Measurements from ENCODE around the gene HSP90AB1. TPM values are rescaled to one million over a fixed set of nuclear protein-coding genes. Genes with fewer than 3 reads are reported as not detected.
A peak's percentile ranks its signal among the peaks of the same experiment; 100 is the strongest.

Gene HSP90AB1
- total and polyA plus RNA-seq, 9 of the 15 experiments (the other 6 are each of a cell fraction or from before 2014, with no cell fraction given): 1,780 to 3,358 (median 2,262) TPM

GRCh38 chr6:44247338-44248302 lies 719 bp downstream of the HSP90AB1 start (continued):
- TF ChIP-seq, protein P1, sequence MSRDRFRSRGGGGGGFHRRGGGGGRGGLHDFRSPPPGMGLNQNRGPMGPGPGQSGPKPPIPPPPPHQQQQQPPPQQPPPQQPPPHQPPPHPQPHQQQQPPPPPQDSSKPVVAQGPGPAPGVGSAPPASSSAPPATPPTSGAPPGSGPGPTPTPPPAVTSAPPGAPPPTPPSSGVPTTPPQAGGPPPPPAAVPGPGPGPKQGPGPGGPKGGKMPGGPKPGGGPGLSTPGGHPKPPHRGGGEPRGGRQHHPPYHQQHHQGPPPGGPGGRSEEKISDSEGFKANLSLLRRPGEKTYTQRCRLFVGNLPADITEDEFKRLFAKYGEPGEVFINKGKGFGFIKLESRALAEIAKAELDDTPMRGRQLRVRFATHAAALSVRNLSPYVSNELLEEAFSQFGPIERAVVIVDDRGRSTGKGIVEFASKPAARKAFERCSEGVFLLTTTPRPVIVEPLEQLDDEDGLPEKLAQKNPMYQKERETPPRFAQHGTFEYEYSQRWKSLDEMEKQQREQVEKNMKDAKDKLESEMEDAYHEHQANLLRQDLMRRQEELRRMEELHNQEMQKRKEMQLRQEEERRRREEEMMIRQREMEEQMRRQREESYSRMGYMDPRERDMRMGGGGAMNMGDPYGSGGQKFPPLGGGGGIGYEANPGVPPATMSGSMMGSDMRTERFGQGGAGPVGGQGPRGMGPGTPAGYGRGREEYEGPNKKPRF (IDR thresholded peaks at IDR 0.05; ENCODE audit: low read depth, low read length): no peak
- TF ChIP-seq SAFB2 (IDR thresholded peaks at IDR 0.05; ENCODE audit: borderline replicate concordance, low read depth, low read length, severe bottlenecking): no peak
- no peak for TF ChIP-seq POLR3A (IDR thresholded peaks at IDR 0.05; ENCODE audit: borderline replicate concordance, extremely low read depth, insufficient read depth, insufficient read length)
- TF ChIP-seq MEIS2 (IDR thresholded peaks at IDR 0.05; ENCODE audit: partially characterized antibody): peak; percentile 39
- peak; percentile 33; the same call in 1 of the 2 replicates for TF ChIP-seq CTBP1 (IDR thresholded peaks at IDR 0.05; ENCODE audit: borderline replicate concordance)
- no peak for TF ChIP-seq NFIX (CRISPR knock-in tag; IDR thresholded peaks at IDR 0.05; ENCODE audit: low read depth)
- no peak for TF ChIP-seq WHSC1 (IDR thresholded peaks at IDR 0.05; ENCODE audit: low read length)
- no peak for TF ChIP-seq FOXJ3 (CRISPR knock-in tag; IDR thresholded peaks at IDR 0.05)
- TF ChIP-seq CSDE1 (IDR thresholded peaks at IDR 0.05): no peak
- no peak for TF ChIP-seq ZFPM2 (CRISPR knock-in tag; IDR thresholded peaks at IDR 0.05)
- TF ChIP-seq PTTG1 (tag; IDR thresholded peaks at IDR 0.05; ENCODE audit: low read depth): no peak
- no peak for TF ChIP-seq NR2F6 (CRISPR knock-in tag; IDR thresholded peaks at IDR 0.05)
- TF ChIP-seq SREBF2 (CRISPR knock-in tag; IDR thresholded peaks at IDR 0.05): no peak
- TF ChIP-seq RBM39 (optimal IDR thresholded peaks at IDR 0.05; ENCODE audit: low read depth, low read length): peak; percentile 64
- TF ChIP-seq RAD51 (IDR thresholded peaks at IDR 0.05; ENCODE audit: borderline replicate concordance, low read depth): no peak
- TF ChIP-seq, protein P2, sequence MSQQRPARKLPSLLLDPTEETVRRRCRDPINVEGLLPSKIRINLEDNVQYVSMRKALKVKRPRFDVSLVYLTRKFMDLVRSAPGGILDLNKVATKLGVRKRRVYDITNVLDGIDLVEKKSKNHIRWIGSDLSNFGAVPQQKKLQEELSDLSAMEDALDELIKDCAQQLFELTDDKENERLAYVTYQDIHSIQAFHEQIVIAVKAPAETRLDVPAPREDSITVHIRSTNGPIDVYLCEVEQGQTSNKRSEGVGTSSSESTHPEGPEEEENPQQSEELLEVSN (IDR thresholded peaks at IDR 0.05; ENCODE audit: borderline replicate concordance in 1 of 2, extremely low read depth in 1 of 2, insufficient read depth in 1 of 2, insufficient read length in 1 of 2, low read depth in 1 of 2, low read length in 1 of 2, poor library complexity in 1 of 2, severe bottlenecking in 1 of 2): peak; percentile 13 to 77
- no peak for TF ChIP-seq CBX5 (IDR thresholded peaks at IDR 0.05; ENCODE audit: borderline replicate concordance, low read depth)
- peak; percentile 97 for TF ChIP-seq ELF1 (tag; IDR thresholded peaks at IDR 0.05)
- no peak for TF ChIP-seq SRSF1 (IDR thresholded peaks at IDR 0.05; ENCODE audit: low read depth, low read length)
- TF ChIP-seq ZEB2 (IDR thresholded peaks at IDR 0.05): peak; percentile 11; the same call in 1 of the 2 replicates
- TF ChIP-seq PHF8 (IDR thresholded peaks at IDR 0.05; ENCODE audit: borderline replicate concordance, low read length): no peak
- no peak for TF ChIP-seq ZNF134 (CRISPR knock-in tag; conservative IDR thresholded peaks at IDR 0.05)
- TF ChIP-seq ZBTB7A (IDR thresholded peaks at IDR 0.05; ENCODE audit: borderline replicate concordance, control insufficient read depth, low read depth, low read length): peak; percentile 71
- no peak for TF ChIP-seq ZNF324 (CRISPR knock-in tag; IDR thresholded peaks at IDR 0.05)
- TF ChIP-seq TCF7 (IDR thresholded peaks at IDR 0.05; ENCODE audit: borderline replicate concordance): no peak
- TF ChIP-seq HMG20B (CRISPR knock-in tag; IDR thresholded peaks at IDR 0.05): no peak

Measured in K562 (cell line).